Nephron progenitor cell (in vitro differentiated cells): ENCODE data around the gene FRMD5.

ENCODE experiments used
- DNase-seq: peaks from one replicate; pipeline ENCODE4 v3.0.0; 2021
- H3K27ac Mint-ChIP-seq: 2 replicates; pipeline ENCODE4 v1.8.0; 2021; ENCODE audit warnings: mild to moderate bottlenecking, moderate library complexity, mixed read lengths
- H3K27me3 Mint-ChIP-seq: 2 replicates; pipeline ENCODE4 v1.8.0; 2021; ENCODE audit warnings: mild to moderate bottlenecking, low read depth, mixed read lengths; ENCODE audit not compliant: poor library complexity
- H3K36me3 Mint-ChIP-seq: 2 replicates; pipeline ENCODE4 v1.8.0; 2021; ENCODE audit warnings: low read depth, mixed read lengths
- H3K4me1 Mint-ChIP-seq: 2 replicates; pipeline ENCODE4 v1.8.0; 2021; ENCODE audit warnings: mixed read lengths
- H3K4me3 Mint-ChIP-seq: 2 replicates; pipeline ENCODE4 v1.8.0; 2021; ENCODE audit warnings: mild to moderate bottlenecking, moderate library complexity, mixed read lengths
- H3K9me3 Mint-ChIP-seq: 2 replicates; pipeline ENCODE4 v1.8.0; 2021; ENCODE audit warnings: mild to moderate bottlenecking, moderate library complexity, mixed read lengths
- CTCF ChIP-seq: fragments of 200-600 bp; sonication (generic); IDR thresholded peaks from 2 replicates; pipeline ENCODE4 v1.5.0; 2021; ENCODE audit warnings: antibody characterized with exemption

The FRMD5 gene

GRCh38 chr15:44029003-44029402 lies 166.1 kb downstream of the FRMD5 start:
- Mint-ChIP-seq H3K27me3 (peaks cover 5% of the 10 kb centered on the region), H3K9me3 (no peaks in the 10 kb centered on the region), H3K36me3 (no peaks in the 10 kb centered on the region), H3K27ac (no peak overlapping the region), H3K4me3 (no peak overlapping the region), H3K4me1 (peaks cover 13% of the 10 kb centered on the region)
- DNase-seq, result no peak
- TF ChIP-seq CTCF, result no peak

- no peaks in the 10 kb centered on the region for H3K36me3 Mint-ChIP-seq
- peaks cover 5% of the 10 kb centered on the region for H3K27me3 Mint-ChIP-seq
- peaks cover 13% of the 10 kb centered on the region for H3K4me1 Mint-ChIP-seq
- no peak for DNase-seq
- TF ChIP-seq CTCF, result no peak
- peaks cover under 1% of the 10 kb centered on the region for H3K9me3 Mint-ChIP-seq
- H3K4me3 Mint-ChIP-seq, result no peak overlapping the region
- H3K27ac Mint-ChIP-seq, result peak overlapping the region; percentile 46
Measured at GRCh38 chr15:44028349-44028748, 166.7 kb downstream of the FRMD5 start.

DNA sequence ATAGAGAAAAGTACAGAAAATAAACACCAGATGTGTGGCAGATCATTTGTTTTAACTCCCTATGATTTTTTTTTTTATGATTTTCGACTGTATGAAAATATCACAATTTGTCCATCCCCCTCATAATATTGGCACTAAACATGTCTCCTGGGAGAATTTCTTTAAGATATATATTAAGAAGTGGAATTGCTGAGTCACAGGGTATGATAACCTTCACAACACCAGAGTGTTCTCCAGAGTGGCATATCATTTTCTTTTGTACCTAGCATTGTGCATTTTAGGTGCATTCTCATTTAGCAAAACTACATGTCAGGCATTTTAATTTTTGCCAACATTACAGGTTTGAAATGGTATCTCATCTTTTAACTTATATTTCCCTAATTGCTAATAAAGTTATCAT lies 170.9 kb downstream of the FRMD5 start:
- H3K4me3 Mint-ChIP-seq, result no peak overlapping the region
- H3K4me1 Mint-ChIP-seq, result peaks cover 13% of the 10 kb centered on the region
- H3K27ac Mint-ChIP-seq, result no peak overlapping the region
- H3K9me3 Mint-ChIP-seq, result peaks cover 8% of the 10 kb centered on the region
- peaks cover 5% of the 10 kb centered on the region for H3K36me3 Mint-ChIP-seq
- no peaks in the 10 kb centered on the region for H3K27me3 Mint-ChIP-seq
- no peak for DNase-seq
- TF ChIP-seq CTCF, result no peak

GRCh38 chr15:44023176-44023575 lies 171.9 kb downstream of the FRMD5 start:
- Mint-ChIP-seq H3K27ac (no peak overlapping the region), H3K36me3 (peaks cover 5% of the 10 kb centered on the region), H3K9me3 (peaks cover 8% of the 10 kb centered on the region), H3K27me3 (no peaks in the 10 kb centered on the region), H3K4me1 (peaks cover 6% of the 10 kb centered on the region), H3K4me3 (no peak overlapping the region)
- no peak for TF ChIP-seq CTCF
- no peak for DNase-seq

GRCh38 chr15:44018151-44018550 lies 176.9 kb downstream of the FRMD5 start:
- peak overlapping the region; percentile 51 for H3K27ac Mint-ChIP-seq

More at GRCh38 chr15:44018151-44018550, 176.9 kb downstream of the FRMD5 start:
- TF ChIP-seq CTCF, result no peak
- DNase-seq, result no peak
- peaks cover 3% of the 10 kb centered on the region for H3K27me3 Mint-ChIP-seq
- H3K4me3 Mint-ChIP-seq, result no peak overlapping the region
- H3K36me3 Mint-ChIP-seq, result peaks cover 5% of the 10 kb centered on the region
- no peaks in the 10 kb centered on the region for H3K4me1 Mint-ChIP-seq
- peaks cover 6% of the 10 kb centered on the region for H3K9me3 Mint-ChIP-seq
